Measurements from ENCODE around the gene MSANTD1.

MSANTD1 gene

DNA sequence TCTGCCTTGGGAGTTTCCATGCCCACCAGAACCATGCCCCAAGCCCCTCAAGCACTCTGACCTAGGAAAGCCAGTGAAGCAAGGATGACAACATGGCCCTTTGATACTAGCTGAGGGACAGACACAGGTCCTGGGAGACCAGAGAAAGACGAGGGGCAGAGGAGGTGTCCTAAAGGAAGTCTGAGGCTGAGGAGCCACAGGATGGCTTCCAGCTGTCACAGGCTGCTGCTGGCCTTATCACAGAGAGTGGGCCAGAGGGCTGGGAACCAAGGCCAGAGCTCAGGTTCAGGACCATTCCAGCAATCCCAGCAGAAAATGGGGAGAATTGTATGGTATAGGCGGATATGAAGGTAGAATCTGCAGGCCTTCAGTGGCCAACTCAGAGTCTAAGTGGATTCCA is 31.7 kb upstream of the MSANTD1 start:
- no peak for DNase-seq

- no peak for DNase-seq
Observed at GRCh38 chr4:3217771-3218170, 31.2 kb upstream of the MSANTD1 start.

GRCh38 chr4:3218824-3219760 is 29.9 kb upstream of the MSANTD1 start:
- no peak for DNase-seq

- no peak for DNase-seq
Observed at GRCh38 chr4:3219761-3220475, 29.0 kb upstream of the MSANTD1 start.

GRCh38 chr4:3220476-3221183 is 28.3 kb upstream of the MSANTD1 start:
- DNase-seq = no peak

GRCh38 chr4:3221184-3221494 is 27.8 kb upstream of the MSANTD1 start:
- DNase-seq = no peak

- no peak for DNase-seq
Observed at GRCh38 chr4:3221996-3222395, 27.0 kb upstream of the MSANTD1 start.

DNA sequence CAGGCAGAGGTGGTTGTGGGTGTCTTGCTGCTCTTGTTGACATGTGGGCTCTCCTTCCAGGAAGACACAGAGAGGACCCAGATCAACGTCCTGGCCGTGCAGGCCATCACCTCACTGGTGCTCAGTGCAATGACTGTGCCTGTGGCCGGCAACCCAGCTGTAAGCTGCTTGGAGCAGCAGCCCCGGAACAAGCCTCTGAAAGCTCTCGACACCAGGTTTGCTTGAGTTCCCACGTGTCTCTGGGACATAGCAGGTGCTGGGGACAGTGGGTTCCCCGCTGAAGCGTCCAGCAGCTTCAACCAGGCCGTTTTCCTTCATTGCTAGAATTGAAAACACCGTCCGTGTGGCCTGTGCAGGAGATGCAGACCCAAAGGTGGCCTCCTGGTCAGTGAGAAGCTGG is 25.6 kb upstream of the MSANTD1 start:
- no peak for DNase-seq

- DNase-seq = no peak
Observed at GRCh38 chr4:3223956-3224748, 24.8 kb upstream of the MSANTD1 start.

DNA sequence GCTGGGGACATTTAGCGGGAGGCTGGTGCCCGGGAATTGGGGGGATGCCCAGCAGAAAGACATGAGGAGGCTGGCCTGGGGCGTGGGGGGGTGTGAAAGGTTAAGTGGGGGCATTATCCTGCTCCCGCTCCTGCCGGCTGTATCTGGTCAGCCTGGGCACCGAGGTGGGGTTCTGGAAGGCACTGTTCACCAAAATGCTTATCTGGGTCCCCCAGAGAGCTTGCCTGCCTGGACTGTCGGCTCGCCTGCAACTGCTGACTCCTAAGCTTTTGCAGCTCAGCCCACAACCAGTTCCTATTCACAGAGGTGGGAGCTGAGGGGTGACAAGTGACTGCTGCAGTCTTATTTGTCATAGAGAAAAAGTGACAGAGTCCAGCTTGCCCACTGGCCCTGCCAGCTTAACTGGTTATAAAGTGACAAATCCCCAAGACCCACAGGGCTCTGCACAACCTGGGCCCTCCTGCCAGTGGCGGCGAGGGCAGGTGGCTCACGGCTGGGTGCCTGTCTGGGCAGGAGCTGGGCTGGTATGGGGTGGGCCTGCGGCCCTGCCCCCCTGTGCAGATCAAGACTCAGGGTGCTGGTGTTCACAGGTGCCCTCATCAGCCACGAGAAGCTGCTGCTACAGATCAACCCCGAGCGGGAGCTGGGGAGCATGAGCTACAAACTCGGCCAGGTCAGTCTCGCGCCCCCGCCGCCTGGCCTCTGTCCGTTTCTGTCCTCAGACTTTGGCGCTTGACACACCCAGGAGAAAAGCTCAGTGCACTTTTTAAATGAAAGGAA is 23.7 kb upstream of the MSANTD1 start:
- no peak for DNase-seq

DNA sequence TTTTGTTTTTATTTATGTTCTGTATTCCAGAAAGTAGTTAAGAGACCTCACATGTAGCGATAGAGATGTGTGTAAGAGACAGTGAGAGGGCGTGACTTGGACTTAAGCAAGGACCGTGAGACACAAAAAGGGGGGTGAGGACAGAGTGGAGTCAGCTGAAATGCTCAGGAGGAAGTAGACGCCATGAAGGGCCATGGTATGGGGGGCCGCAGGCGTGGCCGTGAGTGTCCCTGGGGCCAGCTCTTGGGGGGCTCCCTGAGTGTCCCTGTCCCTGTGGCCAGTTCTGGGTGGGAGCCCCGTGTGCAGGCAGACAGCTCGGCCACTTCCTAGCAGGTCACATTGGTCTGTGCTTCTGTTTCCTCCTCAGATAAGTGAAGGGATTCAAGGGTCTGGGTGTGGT is 23.0 kb upstream of the MSANTD1 start:
- DNase-seq = no peak

GRCh38 chr4:3226467-3226866 is 22.5 kb upstream of the MSANTD1 start:
- DNase-seq = no peak

GRCh38 chr4:3226944-3227343 is 22.0 kb upstream of the MSANTD1 start:
- no peak for DNase-seq

DNA sequence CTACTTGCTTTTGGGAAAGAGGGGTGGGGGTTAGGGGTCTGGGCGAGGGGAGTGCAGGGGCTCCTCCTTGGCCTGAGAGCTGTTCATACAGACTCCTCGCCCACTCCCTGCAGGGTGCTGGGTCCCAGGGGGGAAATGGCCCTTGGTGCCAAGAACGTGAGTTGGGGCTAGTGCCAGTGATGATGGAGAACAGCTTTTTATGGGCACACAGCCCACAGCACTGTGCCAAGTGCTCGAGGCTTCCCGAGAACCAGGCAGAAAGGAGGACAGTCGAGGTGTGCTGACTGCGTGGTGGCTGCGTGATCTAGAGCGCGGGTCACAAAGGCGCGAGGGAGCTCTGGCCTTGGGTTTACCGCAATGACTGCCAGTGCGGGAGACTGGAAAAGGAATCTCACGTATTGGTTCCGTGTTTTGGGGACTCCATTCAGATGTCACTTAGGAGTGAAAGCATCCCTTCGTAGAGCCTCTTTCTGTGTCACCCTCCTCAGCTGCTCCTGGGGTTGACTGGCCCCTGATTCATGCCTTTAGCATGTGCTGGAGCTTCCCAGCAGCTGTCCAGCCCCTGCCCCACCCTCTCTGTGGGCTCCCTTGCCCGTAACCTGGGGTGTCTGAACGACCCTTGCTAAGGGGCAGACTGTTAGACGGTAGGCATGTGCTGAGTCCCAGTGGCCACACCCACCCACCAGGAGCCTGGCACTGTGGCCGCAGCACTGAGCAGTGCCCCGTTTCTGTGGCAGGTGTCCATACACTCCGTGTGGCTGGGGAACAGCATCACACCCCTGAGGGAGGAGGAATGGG is 20.9 kb upstream of the MSANTD1 start:
- DNase-seq = no peak

GRCh38 chr4:3228881-3229280 is 20.1 kb upstream of the MSANTD1 start:
- no peak for DNase-seq

GRCh38 chr4:3229328-3229727 is 19.6 kb upstream of the MSANTD1 start:
- no peak for DNase-seq

- no peak for DNase-seq
Observed at GRCh38 chr4:3229964-3230363, 19.0 kb upstream of the MSANTD1 start.

DNA sequence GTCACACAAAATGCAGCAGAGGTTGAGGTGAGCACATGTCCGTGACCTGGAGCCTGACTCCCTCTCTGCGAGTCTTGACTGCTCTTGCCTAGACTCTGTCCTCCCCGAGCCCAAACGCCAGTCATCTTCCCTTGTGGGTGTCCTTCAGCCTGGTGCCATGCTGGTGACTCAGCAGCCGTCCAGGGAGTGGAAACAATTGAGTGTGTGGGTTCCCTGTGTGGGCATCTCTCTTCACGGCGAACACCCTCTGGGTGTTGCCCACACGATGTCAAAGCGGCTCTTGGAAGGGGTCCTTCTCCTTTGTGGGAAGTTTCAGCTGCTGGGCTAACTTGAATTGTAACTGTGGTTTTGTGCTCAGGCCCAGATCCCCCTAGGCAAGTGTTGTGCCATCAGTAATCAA is 17.5 kb upstream of the MSANTD1 start:
- DNase-seq = no peak

DNA sequence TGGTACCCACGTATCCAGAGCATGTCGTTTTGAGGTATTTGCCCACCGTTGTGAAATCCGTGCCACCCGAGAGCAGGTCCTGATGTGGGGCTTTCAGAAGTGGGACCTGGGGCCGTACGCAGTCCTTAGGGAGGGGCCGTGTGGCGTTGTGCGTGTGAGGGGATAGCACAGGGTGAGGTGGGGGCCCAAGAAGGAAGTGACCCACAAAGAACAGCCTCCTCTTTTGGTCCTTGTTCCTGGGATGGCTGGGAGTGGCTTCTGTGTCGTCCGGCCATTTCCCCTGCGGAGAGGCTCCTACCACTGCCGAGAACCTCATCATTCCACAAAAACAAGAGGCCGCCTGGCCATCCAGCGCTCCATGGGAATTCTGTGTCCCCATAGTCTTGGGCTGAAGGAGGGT is 17.0 kb upstream of the MSANTD1 start:
- DNase-seq = no peak

GRCh38 chr4:3232871-3233271 is 16.1 kb upstream of the MSANTD1 start:
- DNase-seq = no peak

DNA sequence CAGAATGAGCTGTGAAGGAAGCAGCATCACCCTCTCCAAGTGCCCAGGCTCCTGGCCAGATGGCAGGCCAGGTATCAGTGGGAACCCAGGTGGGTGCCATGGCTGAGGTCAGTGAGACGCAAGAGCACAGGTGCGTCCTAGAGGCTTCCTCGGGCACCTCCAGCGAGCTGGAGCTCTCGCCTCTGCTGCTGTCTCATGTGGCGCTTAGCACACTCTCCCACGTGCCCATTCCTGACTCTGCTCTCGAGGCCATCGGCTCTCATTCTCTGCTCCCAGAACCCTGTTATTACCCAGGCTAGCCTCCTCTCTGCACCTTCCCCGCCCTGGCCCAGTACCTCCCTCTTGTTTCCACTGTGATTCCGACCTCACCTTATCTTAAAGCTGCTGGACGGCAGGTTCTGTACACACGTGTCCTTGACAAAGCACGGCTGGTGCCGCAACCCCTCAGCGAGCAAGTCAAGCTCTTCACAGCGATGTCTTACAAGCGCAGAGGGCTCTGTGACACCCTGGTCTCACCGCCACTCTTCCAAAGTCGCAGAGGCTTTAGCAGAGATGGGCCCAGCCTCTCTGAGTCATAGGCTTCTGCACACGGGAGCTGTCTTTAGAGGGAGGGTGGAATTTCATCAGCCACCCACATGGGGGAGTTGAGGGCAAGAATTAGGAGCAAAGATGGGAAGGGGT is 15.4 kb upstream of the MSANTD1 start:
- DNase-seq = no peak
